Kidney tubule cell (primary cell): ENCODE results near the gene ALG11.
"Not testable (repeated sequence)": the region's sequence is repeated elsewhere in the genome, so short reads cannot be mapped to it uniquely, and the experiment has no call there.

Experiments
- DNase-seq: peaks from one replicate; pipeline ENCODE4 v3.0.0-alpha.2; 2018; ENCODE audit warnings: low spot score

ALG11 gene

DNA sequence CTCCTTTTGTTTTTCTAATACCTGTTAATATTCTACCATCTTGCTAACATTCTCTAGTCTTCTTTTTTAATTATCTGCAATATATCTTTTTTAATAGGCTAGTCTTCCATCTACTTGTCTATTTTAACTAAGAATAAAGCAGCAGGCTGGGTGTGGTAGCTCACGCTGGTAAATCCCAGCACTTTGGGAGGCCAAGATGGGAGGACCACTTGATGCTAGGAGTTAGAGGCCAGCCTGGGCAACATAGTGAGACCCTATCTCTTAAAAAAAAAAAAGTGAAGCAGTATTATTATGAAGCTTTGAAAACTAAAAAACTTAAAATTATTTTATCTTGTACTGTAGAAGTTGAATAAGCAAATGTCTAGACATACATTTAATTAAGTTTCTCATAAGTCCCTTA lies 15.6 kb downstream of the ALG11 start:
- no peak for DNase-seq

DNA sequence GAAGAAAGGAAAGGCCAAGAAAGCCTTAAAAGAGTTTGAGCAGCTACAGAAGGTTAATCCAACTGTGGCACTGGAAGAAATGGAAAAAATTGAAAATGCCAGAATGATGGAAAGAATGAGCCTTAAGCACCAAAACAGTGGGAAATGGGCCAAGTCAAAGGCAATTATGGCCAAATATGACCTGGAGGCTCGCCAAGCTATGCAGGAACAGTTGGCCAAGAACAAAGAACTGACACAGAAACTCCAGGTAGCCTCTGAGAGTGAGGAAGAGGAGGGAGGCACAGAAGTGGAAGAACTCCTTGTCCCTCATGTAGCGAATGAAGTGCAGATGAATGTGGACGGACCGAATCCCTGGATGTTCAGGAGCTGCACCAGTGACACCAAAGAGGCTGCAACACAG lies 17.4 kb downstream of the ALG11 start:
- no peak for DNase-seq

DNA sequence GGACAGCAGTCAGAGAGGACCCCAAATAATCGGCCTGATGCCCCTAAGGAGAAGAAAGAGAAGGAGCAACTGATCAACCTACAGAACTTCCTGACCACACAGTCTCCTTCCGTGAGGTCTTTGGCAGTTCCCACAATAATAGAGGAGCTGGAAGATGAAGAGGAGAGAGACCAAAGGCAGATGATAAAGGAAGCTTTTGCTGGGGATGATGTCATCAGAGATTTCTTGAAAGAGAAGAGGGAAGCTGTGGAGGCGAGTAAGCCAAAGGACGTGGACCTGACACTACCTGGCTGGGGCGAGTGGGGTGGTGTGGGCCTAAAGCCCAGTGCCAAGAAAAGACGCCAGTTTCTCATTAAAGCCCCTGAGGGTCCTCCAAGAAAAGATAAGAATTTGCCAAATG lies 18.2 kb downstream of the ALG11 start:
- not testable (repeated sequence) for DNase-seq

DNA sequence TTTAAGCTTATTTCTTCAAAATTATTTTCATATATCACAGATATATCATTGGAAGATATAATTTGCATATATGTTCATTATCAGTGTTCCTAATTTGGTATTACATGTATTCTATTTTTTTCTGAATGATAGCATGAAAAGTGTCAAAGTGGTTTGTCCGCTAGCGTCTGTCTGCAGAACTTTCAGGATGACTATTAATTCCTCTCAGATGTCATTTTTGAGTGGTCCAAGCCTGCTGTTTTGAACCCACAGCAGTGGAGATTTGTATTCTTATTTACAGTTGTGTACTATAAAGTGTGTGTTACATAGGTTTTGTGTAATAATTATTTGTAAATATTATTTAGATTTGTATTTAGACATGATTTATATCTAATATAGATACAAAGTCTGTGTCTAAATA lies 20.8 kb downstream of the ALG11 start:
- DNase-seq: no peak

DNA sequence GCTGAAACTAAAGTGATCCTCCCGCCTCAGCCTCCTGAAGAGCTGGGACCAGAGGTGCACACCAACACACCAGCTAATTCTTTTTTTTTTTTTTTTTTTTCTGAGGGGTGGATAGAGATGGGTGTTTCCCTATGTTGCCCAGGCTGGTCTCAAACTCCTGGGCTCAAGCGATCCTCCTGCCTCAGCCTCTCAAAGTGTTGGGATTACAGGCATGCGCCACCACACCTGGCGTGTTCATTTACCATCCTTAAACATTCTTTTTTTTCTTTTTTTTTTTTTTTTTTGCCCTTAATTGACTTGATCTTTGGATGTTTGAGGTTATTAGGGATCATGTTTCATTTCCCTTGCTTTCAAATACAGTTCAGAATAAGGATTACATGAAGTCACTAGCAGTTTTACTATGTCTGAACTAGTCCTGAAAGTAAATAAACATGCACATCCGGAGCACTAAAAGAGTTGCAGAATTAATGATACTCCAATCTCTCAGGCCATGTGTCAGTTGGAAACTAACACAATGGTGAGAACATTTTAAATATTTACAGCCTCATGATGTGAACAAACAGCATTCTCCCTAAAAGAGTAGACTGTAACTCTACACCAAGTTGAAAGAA lies 22.5 kb downstream of the ALG11 start:
- no peak for DNase-seq

DNA sequence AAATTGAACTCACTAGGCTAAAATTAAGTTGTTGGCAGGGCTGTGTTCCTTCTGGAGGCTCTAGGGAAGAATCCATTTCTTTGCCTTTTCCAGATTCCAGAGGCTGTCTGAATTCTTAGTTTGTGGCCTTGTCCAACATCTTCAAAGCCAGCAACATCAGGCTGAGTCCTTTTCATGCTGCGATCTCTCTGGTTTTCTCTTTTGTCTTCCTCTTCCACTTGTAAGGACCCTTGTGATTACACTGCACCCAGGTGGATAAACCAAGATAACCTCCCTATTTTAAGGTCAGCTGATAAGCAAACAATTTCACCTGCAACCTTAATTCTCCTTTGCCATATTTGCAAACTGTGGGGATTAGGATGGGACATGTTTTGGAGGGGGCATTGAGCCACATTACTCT lies 23.8 kb downstream of the ALG11 start:
- DNase-seq: no peak

DNA sequence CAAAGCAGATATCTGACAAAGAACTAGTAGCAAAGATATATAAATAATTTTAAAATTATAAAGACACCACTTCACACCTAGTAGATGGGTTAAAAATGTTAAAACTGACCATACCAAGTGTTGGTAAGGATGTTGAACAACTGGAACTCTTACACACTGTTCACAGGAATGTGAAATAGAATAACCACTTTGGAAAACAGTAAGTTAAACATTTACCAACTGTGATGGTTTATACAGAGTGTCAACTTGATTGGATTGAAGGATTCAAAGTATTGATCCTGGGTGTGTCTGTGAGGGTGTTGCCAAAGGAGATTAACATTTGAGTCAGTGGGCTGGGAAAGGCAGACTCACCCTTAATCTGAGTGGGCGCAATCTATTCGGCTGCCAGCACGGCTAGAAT lies 31.5 kb downstream of the ALG11 start:
- no peak for DNase-seq

DNA sequence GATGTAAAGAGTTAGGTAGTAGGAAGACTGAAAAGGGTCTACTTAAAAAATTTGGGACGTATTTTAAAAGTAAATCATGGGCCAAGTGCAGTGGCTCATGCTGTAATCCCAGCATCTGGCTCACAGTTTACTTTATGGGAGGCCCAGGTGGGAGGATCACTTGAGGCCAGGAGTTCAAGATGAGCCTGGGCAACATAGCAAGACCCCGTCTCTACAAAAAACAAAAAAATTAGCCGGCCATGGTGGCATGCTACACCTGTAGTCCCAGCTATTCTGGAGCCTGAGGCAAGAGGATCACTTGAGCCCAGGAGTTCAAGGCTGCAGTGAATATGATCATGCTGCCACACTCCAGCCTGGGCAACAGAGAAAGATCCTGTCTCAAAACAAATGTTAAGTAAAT lies 35.3 kb downstream of the ALG11 start:
- DNase-seq: no peak

DNA sequence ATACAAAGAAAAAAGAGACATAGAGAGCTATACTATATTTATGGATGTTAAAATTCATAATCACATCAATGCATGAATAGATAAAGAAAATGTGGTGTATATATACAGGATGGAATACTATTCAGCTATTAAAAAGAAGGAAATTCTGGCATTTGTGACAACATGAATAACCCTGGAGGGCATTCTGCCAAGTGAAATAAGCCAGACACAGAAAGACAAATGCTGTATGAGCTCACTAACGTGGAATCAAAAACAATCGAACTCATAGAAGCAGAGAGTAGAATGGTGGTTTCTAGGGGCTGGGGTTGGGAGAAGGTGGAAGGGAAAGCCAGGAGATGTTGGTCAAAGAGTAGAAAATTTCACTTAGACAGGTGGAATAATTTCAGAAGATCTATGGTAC lies 36.3 kb downstream of the ALG11 start:
- DNase-seq: no peak

DNA sequence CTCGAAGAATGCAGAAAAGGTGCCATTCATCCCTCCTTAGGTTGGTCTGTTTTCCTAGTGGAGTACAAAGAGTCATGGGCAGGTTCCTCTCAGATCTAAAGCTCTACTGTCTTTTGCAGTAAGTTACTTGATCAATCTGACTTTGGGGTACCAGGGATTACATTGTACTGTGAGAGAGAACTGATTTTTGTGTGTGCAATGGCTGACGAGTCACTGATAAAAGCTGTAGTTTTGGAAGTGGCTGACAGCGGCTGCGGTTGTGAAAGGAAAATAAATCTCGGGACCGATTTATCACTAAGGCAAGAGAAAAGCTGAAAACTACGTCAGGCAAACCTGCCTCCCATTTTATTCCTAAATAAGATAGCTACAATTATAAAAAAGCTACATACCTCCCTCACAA lies 39.2 kb downstream of the ALG11 start:
- DNase-seq: no peak

DNA sequence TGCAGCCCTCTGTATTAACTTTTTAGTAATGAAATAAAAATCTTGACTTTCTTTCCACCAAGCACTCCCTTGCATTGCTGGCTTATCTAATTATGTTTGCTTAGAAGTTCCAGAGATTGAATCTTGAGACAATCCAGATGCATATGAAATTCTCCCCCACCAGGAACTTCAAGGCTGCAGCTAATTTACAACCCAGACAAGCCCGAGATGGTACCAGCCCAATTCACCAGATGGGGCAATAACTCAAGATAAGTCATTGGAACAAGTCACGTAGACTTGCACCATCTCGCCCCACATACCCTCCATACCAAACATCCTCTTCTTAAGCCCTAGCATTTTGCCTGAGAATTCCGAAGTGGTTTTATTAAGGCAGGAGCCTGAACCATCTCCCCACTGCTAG lies 41.3 kb downstream of the ALG11 start:
- DNase-seq: no peak

DNA sequence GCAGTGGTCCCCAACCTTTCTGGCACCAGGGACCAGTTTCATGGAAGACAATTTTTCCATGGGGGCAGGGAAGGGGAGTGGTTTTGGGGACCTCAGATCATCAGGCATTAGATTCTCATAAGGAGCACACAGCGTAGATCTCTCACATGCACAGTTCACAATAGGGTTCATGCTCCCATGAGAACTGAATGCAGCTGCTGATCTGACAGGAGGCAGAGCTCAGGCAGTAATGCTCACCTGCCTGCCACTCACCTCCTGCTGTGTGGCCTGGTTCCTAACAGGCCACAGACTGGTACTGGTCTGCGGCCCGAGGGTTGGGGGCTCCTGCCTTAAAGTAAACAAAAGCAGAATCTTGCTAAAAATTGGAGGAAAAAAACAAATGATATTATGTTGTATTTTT lies 48.9 kb downstream of the ALG11 start:
- not testable (repeated sequence) for DNase-seq

DNA sequence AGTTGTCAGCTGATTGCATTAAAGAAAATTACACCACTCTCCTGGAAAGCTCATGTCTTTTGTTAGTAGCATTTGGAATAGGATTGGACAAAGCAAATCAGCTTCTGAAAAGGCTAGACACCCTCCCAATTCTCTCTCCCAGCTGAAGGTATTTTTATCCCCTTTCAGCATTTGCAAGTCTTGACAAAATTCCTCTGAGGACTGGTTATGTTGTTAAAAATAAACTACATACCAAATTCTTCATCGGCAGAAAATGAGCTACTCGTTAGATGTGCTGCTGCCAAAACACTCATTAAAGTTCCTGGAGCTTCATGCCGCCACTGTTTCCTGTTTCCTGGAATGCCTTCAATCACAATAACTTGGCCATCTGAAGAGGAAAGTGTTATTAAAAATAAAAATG lies 49.4 kb downstream of the ALG11 start:
- peak; percentile 39 for DNase-seq

DNA sequence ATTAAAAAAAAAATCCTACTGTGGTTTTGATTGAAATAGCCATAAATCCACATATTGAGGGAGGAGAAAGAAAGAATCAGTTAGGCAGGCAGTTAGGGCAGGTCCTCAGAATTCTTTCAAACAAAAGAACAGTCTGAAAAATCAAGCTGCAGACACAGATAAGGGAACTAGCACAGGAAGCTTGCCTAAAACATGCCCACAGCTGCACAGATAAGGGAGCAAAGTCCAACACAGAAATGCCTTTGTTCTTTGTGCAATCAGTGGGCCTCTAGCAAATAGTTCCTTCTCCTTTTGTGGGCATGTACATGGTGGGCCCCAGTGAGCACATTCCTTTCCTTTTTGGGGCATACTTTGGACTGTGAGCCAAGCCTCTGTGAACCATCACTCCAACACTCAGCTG lies 55.0 kb downstream of the ALG11 start:
- no peak for DNase-seq

DNA sequence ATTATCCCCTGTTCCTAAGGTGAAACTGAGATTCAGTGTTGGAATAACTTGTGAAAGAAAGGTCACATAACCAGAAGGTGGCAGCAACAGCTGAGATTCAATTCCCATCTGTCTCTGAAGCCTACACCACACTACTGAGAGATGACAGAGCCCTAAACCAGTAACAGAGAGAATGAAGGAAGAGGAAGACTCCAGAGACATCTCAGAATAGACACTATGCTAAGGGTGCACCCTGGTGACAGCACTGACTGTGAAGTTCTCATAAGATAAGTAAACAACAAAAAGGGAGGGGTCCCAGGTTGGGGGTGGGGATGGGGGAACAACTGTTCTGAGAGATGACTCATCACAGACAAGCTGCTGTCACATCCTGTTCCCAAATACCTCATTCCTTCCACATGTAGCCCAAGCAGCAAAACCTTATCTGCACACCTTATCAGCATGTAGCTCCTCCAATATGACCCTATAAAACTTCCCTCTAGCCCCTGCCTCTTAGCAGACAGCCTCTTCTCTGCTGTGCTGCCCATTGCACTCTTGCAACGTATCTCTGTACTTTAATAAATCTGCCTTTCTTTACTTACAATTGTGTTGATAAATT lies 58.8 kb downstream of the ALG11 start:
- DNase-seq: peak; percentile 55
